Measurements from ENCODE around the gene CHRNE. TPM values are rescaled to one million over a fixed set of nuclear protein-coding genes. Genes with fewer than 3 reads are reported as not detected.

Gene CHRNE
- total and polyA plus RNA-seq, 2 of the 13 experiments (the other 11 are each of a cell fraction or from before 2014, with no cell fraction given), result 0.53 to 0.59 TPM

GRCh38 chr17:4944554-4945175 is 41.8 kb upstream of the CHRNE start (continued):
- TF ChIP-seq ZNF142 (CRISPR knock-in tag; IDR thresholded peaks at IDR 0.05), result no peak
- no peak for TF ChIP-seq TBX3 (IDR thresholded peaks at IDR 0.05; ENCODE audit: borderline replicate concordance)
- TF ChIP-seq NR2C2 (CRISPR knock-in tag; IDR thresholded peaks at IDR 0.05; ENCODE audit: borderline replicate concordance), result no peak
- TF ChIP-seq ZNF451 (CRISPR knock-in tag; IDR thresholded peaks at IDR 0.05), result no peak
- TF ChIP-seq FUBP1 (CRISPR knock-in tag; IDR thresholded peaks at IDR 0.05; ENCODE audit: borderline replicate concordance), result no peak
- TF ChIP-seq GATAD1 (CRISPR knock-in tag; IDR thresholded peaks at IDR 0.05), result no peak
- no peak for TF ChIP-seq ATF5 (CRISPR knock-in tag; IDR thresholded peaks at IDR 0.05; ENCODE audit: low read depth)
- no peak for TF ChIP-seq ZNF619 (CRISPR knock-in tag; IDR thresholded peaks at IDR 0.05)
- no peak for TF ChIP-seq ZNF720 (CRISPR knock-in tag; IDR thresholded peaks at IDR 0.05)
- TF ChIP-seq ZNF512B (CRISPR knock-in tag; IDR thresholded peaks at IDR 0.05; ENCODE audit: borderline replicate concordance), result no peak
- TF ChIP-seq STAG1 (CRISPR knock-in tag; IDR thresholded peaks at IDR 0.05), result no peak
- no peak for TF ChIP-seq LRRFIP1 (CRISPR knock-in tag; conservative IDR thresholded peaks at IDR 0.05)
- TF ChIP-seq FOXM1 (CRISPR knock-in tag; IDR thresholded peaks at IDR 0.05), result no peak
- no peak for TF ChIP-seq RARG (CRISPR knock-in tag; IDR thresholded peaks at IDR 0.05; ENCODE audit: low read depth)
- TF ChIP-seq HNRNPK (IDR thresholded peaks at IDR 0.05; ENCODE audit: low read depth, low read length, poor library complexity, severe bottlenecking), result no peak
